GM19099 (cell line): Measurements from ENCODE around the gene KIF13A.

Experiments used
- POLR2A ChIP-seq: IDR thresholded peaks from 3 replicates; pipeline ENCODE4 v1.6.1; 2011; ENCODE audit warnings: low read depth; ENCODE audit not compliant: insufficient read length; ENCODE audit errors: extremely low read depth

The KIF13A gene

GRCh38 chr6:17798477-17799154 is 188.8 kb downstream of the KIF13A start:
- TF ChIP-seq POLR2A = no peak

- TF ChIP-seq POLR2A = no peak
Observed at GRCh38 chr6:17790489-17790888, 196.9 kb downstream of the KIF13A start.

- no peak for TF ChIP-seq POLR2A
Observed at GRCh38 chr6:17785094-17785787, 202.2 kb downstream of the KIF13A start.

GRCh38 chr6:17780061-17780460 is 207.4 kb downstream of the KIF13A start:
- no peak for TF ChIP-seq POLR2A

- TF ChIP-seq POLR2A = no peak
Observed at GRCh38 chr6:17771609-17772008, 215.8 kb downstream of the KIF13A start.

- no peak for TF ChIP-seq POLR2A
Observed at GRCh38 chr6:17768881-17769280, 218.6 kb downstream of the KIF13A start.

GRCh38 chr6:17768388-17768787 is 219.0 kb downstream of the KIF13A start:
- TF ChIP-seq POLR2A = no peak

- no peak for TF ChIP-seq POLR2A
Observed at GRCh38 chr6:17762651-17763050, 224.8 kb downstream of the KIF13A start.

- TF ChIP-seq POLR2A = no peak
Observed at GRCh38 chr6:17758119-17758518, 229.3 kb downstream of the KIF13A start.

- TF ChIP-seq POLR2A = no peak
Observed at GRCh38 chr6:17754254-17754653, 233.2 kb downstream of the KIF13A start.

GRCh38 chr6:17744019-17744756 is 243.2 kb downstream of the KIF13A start:
- no peak for TF ChIP-seq POLR2A

- no peak for TF ChIP-seq POLR2A
Observed at GRCh38 chr6:17741507-17741906, 245.9 kb downstream of the KIF13A start.

GRCh38 chr6:17740559-17741220 is 246.7 kb downstream of the KIF13A start:
- TF ChIP-seq POLR2A = no peak

GRCh38 chr6:17737704-17738252 is 249.7 kb downstream of the KIF13A start:
- TF ChIP-seq POLR2A = no peak

- no peak for TF ChIP-seq POLR2A
Observed at GRCh38 chr6:17730078-17730704, 257.2 kb downstream of the KIF13A start.
